CD4-positive, alpha-beta T cell treated with Interleukin-15 for 1 hour (primary cell): ENCODE results near the gene RTF1.

Experiments used
- DNase-seq: peaks from one replicate; pipeline ENCODE4 v3.0.0-alpha.2; 2020

RTF1 gene

DNA sequence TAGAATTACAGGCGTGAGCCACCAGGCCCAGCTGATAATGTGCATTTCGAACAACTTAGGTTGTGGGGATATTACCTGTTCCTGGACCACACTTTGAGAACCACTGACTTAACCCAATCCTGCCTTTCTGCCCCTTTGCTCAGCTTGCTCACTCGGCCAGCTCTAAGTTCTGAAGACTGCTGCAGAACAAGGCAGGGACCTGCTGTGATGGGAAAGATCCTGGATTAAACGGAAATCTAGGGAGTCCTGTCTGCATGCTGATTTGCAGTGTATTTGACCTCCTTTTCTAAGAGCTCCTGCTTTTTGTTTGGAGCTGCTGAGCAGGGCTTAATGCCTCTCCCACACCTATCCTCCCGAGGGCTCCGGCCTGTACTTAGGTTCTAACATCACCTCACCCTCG, 93.8 kb downstream of the RTF1 start:
- no peak for DNase-seq

DNA sequence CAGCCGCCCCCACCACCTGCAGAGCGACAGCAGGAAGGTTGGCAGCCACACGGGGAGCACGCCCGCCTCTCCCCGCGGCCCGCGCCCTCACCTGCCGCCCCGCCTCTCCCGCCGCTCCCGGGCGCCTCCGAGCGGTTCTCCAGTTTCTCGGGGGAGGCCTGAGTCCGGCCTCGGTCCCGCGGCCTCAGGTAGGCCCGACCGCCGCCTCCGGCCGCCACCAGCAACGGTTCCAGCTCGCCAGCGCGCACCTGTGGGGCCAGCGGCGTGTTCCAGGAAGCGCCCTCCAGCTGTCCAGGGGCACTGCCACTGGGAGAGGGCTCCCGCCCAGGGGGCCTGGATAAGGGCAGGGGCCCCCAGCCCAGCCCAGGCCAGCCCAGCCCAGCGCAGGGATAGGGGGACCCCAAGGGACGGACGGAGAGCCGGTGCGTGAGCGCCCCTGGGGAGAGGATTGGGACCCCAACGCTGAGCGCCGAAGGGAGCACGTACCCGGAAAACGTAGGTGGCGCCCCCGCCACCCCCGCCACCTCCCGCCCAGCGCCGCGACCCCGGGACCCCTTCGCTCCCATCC, 94.5 kb downstream of the RTF1 start:
- DNase-seq: no peak

DNA sequence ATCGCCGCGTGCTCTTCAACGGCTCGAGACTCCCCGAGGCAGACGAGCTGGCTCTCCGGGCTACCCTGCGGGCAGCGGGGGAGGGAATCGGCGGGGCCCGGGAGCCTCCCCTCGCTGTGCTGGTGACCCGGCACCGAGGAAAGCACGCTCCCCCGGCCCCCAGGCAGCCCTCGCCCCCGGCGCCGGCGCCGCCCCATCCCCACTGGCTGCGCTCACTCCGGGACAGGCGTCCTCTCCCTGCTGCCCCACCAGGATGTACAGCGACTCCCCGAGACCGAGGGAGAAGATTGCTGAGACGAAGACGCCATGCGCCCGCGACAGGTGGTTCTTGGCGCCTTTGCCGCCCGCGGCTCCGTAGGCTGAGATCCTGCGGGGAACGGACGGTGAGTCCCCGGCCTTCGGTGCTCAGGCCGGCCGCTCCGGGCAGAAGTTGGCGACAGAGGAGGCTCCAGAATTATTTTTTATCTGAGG, 95.0 kb downstream of the RTF1 start:
- DNase-seq: no peak

DNA sequence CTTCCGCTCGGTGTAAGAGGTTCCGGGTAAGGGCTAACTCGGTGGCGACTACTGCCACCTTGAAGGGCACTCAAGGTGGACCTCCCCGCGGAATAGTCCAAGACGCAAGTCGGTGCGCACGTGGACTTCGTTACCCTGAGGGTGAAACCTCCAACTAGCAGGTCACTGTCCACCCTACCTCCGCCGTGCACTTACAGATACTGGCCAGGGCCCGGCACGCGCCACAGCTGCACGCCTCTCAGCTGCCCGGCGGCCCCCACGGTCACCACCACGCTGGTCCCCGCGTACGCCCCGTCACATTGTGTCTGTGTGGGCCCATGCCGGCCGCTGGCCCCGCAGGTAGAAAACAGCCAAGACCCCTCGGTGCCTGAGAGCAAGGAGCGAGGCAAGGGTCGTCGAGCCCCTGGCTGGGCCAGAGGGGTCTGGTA, 95.6 kb downstream of the RTF1 start:
- no peak for DNase-seq

DNA sequence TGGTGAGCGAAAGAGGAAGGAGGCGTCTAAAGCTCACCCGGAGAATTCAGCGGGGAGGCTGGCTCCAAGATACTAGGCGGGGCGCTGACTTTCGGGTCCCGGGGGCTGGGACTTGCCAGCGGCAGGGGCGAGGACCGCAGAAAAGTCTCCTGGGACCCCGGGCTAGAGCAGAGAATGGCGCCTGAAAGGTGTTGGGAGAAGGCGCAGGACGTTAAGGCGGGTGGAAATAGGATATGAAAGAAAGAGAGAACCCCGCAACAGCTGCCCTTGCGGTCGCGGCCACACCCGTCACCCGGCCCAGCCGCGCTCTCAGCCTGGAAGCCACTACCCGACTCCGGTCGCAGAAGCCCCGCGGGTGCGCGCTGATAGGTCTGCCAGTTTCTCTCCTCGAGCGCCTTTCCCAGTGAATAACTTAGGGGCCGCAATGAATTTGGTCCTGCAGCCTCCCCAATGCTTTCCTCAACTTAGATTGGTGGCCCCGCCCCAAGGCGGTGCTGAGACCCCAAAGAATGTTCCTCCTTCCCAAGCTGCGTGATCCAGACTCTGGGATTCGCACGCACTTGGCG, 96.1 kb downstream of the RTF1 start:
- DNase-seq: peak; percentile 48

DNA sequence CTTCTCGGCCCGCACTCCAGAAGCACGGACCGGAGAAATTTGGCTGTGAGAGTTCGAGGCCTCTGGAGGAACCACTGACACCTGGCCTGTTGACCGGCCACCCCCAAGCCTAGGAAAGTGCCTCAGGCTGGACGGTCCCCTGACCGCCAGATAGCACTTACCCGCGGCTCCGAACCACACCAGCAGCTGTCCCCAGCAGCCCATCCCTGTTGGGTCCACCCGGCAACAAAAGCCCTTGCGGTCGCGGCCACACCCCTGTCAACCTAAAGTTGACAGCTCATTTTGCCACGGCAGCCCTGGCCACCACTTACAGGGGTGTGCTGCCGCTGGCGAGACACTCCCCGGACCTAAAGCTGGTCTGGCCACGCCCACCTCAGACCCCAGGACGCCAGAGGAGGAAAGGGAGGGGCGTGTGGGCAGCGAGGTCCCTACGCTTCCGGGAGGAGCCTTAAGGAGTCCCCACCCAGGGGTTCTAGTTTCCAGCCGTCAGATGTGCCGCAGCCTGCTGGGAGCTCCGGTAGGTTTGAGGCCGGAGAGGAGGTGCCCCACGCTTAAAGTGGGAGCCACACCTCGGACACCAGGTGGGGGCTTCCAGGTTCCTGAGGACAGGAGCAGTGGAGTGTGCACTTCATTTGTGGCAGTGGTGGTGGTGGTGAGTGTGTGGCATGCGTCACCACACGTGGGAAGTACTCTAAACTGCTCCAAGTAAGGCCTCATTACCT, 96.8 kb downstream of the RTF1 start, which contains the start of gene LTK:
LTK (minus strand) TSS at position 322 of the 722 bp plus-strand sequence; CDS start at position 204, 118 bp downstream.
- peak; percentile 28 for DNase-seq

DNA sequence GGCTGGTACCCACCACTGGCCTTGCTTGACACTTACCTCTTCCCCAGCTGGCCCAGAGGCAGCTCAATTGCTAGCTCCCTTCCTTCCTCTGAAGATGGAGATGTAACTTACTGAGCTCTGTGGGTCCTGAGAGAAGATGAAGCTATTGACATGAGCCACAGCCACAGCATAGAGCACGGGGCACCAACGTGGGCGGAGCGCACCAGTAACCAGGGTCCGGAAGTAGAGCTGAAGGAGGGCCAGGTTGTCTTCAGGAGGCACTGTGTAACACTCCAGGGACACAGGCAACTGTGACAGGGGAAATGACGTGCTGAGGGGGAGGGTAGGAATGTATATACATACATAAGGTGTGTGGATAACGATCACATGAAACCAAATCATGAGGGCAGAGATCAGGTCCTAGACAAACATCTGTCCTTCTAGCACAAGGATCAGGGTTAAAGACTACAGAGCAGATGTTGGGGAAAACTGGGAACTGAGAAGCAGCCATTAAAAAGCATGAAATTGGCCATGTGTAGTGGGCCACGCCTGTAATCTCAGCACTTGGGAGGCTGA, 101.1 kb downstream of the RTF1 start:
- no peak for DNase-seq

DNA sequence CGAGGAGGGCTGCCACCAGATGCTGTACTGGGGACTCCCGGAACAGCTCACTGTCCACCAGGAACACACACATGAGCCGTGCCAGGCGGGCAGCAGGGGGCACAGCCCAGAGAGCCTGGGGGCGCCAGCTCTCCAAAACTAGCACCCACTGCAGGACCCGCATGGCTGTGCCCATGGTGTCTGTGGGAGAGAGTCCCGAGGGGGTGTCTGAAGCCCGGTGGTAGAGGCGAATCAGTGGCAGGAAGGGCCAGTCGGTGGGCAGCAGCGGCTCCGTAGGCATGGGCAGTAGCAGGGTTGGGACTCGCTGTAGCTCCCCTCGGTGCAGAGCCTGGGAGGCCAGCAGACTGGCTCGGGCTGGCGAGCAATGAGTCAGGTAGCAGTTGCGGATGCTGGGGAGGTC, 103.7 kb downstream of the RTF1 start:
- DNase-seq: no peak

DNA sequence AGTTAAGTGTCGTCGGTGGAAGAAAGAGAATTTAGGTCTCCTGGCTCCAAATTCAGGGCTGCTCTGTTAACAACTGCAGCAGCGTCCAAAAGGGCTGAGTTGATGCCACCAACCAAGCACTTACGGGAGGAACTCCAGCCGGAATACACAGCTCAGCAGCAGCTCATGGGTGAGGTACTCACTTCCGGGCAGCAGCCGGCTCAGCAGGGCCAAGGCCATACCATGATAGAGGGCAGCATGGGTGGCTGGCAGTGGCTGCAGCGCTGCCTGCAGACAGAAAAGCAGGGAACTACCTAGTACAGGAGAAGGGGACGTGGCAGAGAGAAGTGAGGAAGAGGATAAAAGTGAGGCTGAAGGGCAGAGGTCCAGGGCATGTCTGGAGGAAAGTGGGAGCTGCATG, 104.7 kb downstream of the RTF1 start:
- no peak for DNase-seq

DNA sequence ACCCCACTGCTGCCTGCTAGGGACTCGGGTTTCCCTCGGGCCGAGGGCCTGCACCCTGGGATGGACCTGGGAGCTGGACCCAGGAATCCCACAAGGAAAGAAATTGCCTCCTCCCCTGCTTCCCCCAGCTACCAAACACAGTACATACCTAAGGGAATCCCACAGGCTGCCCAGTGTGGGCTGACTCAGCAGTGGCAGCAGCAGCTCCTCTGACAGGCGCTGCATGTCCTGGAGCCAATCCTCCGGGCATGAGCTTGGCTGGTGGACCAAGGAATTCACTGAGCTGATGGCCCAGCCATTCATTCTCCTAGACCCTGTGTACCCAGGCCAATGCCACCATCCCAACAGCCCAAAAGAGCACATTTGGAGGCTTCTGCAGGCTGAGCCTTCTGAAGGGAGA, 106.2 kb downstream of the RTF1 start:
- DNase-seq: no peak

DNA sequence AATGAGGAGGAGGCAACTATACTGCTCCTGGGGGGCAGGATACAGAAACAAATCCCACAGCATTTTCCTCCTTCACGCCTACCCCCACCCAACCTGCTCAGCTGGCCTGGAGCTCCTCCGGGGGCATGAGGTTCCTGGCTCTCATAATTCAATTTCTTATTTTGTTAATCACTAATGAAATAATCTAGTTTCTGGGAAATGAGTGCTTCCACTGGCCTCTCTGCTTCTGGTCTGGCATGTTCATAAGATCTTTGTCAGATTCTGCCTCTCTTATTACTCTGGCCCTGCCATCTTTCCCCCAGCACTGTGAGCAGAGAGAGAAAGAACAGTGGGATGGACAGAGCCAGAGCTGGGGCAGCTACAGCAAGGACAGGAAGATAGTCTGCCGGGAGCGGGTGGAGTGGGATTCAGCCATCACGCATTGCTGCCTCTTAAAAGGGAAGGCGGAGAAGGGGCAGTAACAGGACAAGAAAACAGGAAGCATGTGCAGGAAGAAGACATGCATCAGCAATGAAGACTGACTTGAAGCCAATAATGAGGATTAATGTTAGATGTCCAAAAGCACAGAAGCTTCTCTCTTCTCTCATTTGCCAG, 113.6 kb downstream of the RTF1 start:
- DNase-seq: no peak
